ENCODE data around the gene GPD1.

Gene GPD1

GRCh38 chr12:50107416-50108268, 3.8 kb downstream of the GPD1 start:
- no peak overlapping the region for H3K27ac Mint-ChIP-seq (ENCODE audit: low read depth)
- DNase-seq (ENCODE audit: low spot score in 2 of 2) (no peak), ATAC-seq (replicated peaks; ENCODE audit: extremely low read depth, poor library complexity, severe bottlenecking) (no peak)
- no peaks in the 10 kb centered on the region for H3K27me3 Mint-ChIP-seq
- peaks cover 10% of the 10 kb centered on the region for H3K4me1 Mint-ChIP-seq
- peaks cover 13% of the 10 kb centered on the region for H3K36me3 Mint-ChIP-seq (ENCODE audit: insufficient read depth)
- no peaks in the 10 kb centered on the region for H3K9me3 Mint-ChIP-seq
- H3K4me3 Mint-ChIP-seq, result no peak overlapping the region

GRCh38 chr12:50109319-50109718, 5.5 kb downstream of the GPD1 start:
- H3K9me3 Mint-ChIP-seq, result no peaks in the 10 kb centered on the region
- no peak for DNase-seq (ENCODE audit: low spot score in 2 of 2)
- peaks cover 15% of the 10 kb centered on the region for H3K4me1 Mint-ChIP-seq
- no peak for ATAC-seq (replicated peaks; ENCODE audit: extremely low read depth, poor library complexity, severe bottlenecking)
- H3K27me3 Mint-ChIP-seq, result no peaks in the 10 kb centered on the region
- peaks cover 19% of the 10 kb centered on the region for H3K36me3 Mint-ChIP-seq (ENCODE audit: insufficient read depth)
- H3K27ac Mint-ChIP-seq (ENCODE audit: low read depth), result no peak overlapping the region
- no peak overlapping the region for H3K4me3 Mint-ChIP-seq

GRCh38 chr12:50110127-50110761, 6.4 kb downstream of the GPD1 start:
- DNase-seq (ENCODE audit: low spot score in 2 of 2), result no peak

GRCh38 chr12:50110762-50111351, 7.0 kb downstream of the GPD1 start:
- no peaks in the 10 kb centered on the region for H3K27me3 Mint-ChIP-seq
- ATAC-seq (replicated peaks; ENCODE audit: extremely low read depth, poor library complexity, severe bottlenecking) (no peak), DNase-seq (ENCODE audit: low spot score in 2 of 2) (no peak)
- peaks cover 25% of the 10 kb centered on the region for H3K4me1 Mint-ChIP-seq
- H3K9me3 Mint-ChIP-seq, result no peaks in the 10 kb centered on the region
- H3K36me3 Mint-ChIP-seq (ENCODE audit: insufficient read depth), result peaks cover 27% of the 10 kb centered on the region
- peak overlapping the region; percentile 98 for H3K4me3 Mint-ChIP-seq
- peak overlapping the region; percentile 97 for H3K27ac Mint-ChIP-seq (ENCODE audit: low read depth)

More at GRCh38 chr12:50110127-50110761, 6.4 kb downstream of the GPD1 start:
- Mint-ChIP-seq H3K36me3 (ENCODE audit: insufficient read depth) (peaks cover 21% of the 10 kb centered on the region), H3K4me3 (peak overlapping the region; percentile 11), H3K9me3 (no peaks in the 10 kb centered on the region), H3K27me3 (no peaks in the 10 kb centered on the region), H3K27ac (ENCODE audit: low read depth) (peak overlapping the region; percentile 69), H3K4me1 (peaks cover 20% of the 10 kb centered on the region)
- ATAC-seq (replicated peaks; ENCODE audit: extremely low read depth, poor library complexity, severe bottlenecking), result no peak

- DNase-seq (ENCODE audit: low spot score in 2 of 2) (no peak), ATAC-seq (replicated peaks; ENCODE audit: extremely low read depth, poor library complexity, severe bottlenecking) (no peak)
- no peaks in the 10 kb centered on the region for H3K27me3 Mint-ChIP-seq
- H3K27ac Mint-ChIP-seq (ENCODE audit: low read depth), result peak overlapping the region; percentile 97
- H3K4me1 Mint-ChIP-seq, result peaks cover 30% of the 10 kb centered on the region
- peaks cover 28% of the 10 kb centered on the region for H3K36me3 Mint-ChIP-seq (ENCODE audit: insufficient read depth)
- peak overlapping the region; percentile 98 for H3K4me3 Mint-ChIP-seq
- H3K9me3 Mint-ChIP-seq, result no peaks in the 10 kb centered on the region
Observed at GRCh38 chr12:50111395-50111692, 7.5 kb downstream of the GPD1 start.

- Mint-ChIP-seq H3K36me3 (ENCODE audit: insufficient read depth) (peaks cover 31% of the 10 kb centered on the region), H3K9me3 (no peaks in the 10 kb centered on the region), H3K4me3 (peak within 1 kb of the TSS; percentile 98), H3K27me3 (no peaks in the 10 kb centered on the region), H3K27ac (ENCODE audit: low read depth) (peak within 1 kb of the TSS; percentile 97), H3K4me1 (peaks cover 35% of the 10 kb centered on the region)
- DNase-seq (ENCODE audit: low spot score in 2 of 2), result peak; percentile 99
- peak; percentile 89 for ATAC-seq (replicated peaks; ENCODE audit: extremely low read depth, poor library complexity, severe bottlenecking)
Observed at GRCh38 chr12:50111693-50112455, 8.1 kb downstream of the GPD1 start, which contains the start of gene COX14. Gene COX14, plus strand, starts transcription at chr12:50112236. Its CDS starts 7,808 bp downstream, at chr12:50120044.

GRCh38 chr12:50112456-50113218, 8.8 kb downstream of the GPD1 start:
- Mint-ChIP-seq H3K9me3 (no peaks in the 10 kb centered on the region), H3K27ac (ENCODE audit: low read depth) (peak overlapping the region; percentile 97), H3K36me3 (ENCODE audit: insufficient read depth) (peaks cover 37% of the 10 kb centered on the region), H3K4me3 (peak overlapping the region; percentile 98), H3K4me1 (peaks cover 40% of the 10 kb centered on the region), H3K27me3 (no peaks in the 10 kb centered on the region)
- ATAC-seq (replicated peaks; ENCODE audit: extremely low read depth, poor library complexity, severe bottlenecking) (no peak), DNase-seq (ENCODE audit: low spot score in 2 of 2) (no peak)

- no peak overlapping the region for H3K4me3 Mint-ChIP-seq
- peaks cover 45% of the 10 kb centered on the region for H3K36me3 Mint-ChIP-seq (ENCODE audit: insufficient read depth)
- ATAC-seq (replicated peaks; ENCODE audit: extremely low read depth, poor library complexity, severe bottlenecking), result no peak
- H3K9me3 Mint-ChIP-seq, result no peaks in the 10 kb centered on the region
- no peak overlapping the region for H3K27ac Mint-ChIP-seq (ENCODE audit: low read depth)
- no peak for DNase-seq (ENCODE audit: low spot score in 2 of 2)
- H3K4me1 Mint-ChIP-seq, result peaks cover 48% of the 10 kb centered on the region
- no peaks in the 10 kb centered on the region for H3K27me3 Mint-ChIP-seq
Observed at GRCh38 chr12:50117057-50117622, 13.3 kb downstream of the GPD1 start.

- Mint-ChIP-seq H3K4me3 (no peak overlapping the region), H3K27ac (ENCODE audit: low read depth) (no peak overlapping the region), H3K36me3 (ENCODE audit: insufficient read depth) (peaks cover 47% of the 10 kb centered on the region), H3K27me3 (no peaks in the 10 kb centered on the region), H3K9me3 (no peaks in the 10 kb centered on the region), H3K4me1 (peaks cover 42% of the 10 kb centered on the region)
- DNase-seq (ENCODE audit: low spot score in 2 of 2), result no peak
- no peak for ATAC-seq (replicated peaks; ENCODE audit: extremely low read depth, poor library complexity, severe bottlenecking)
Observed at GRCh38 chr12:50119387-50119786, 15.6 kb downstream of the GPD1 start.

- ATAC-seq (replicated peaks; ENCODE audit: extremely low read depth, poor library complexity, severe bottlenecking), result no peak
- no peak for DNase-seq (ENCODE audit: low spot score in 2 of 2)
- peaks cover 48% of the 10 kb centered on the region for H3K4me1 Mint-ChIP-seq
- H3K9me3 Mint-ChIP-seq, result no peaks in the 10 kb centered on the region
- peaks cover 48% of the 10 kb centered on the region for H3K36me3 Mint-ChIP-seq (ENCODE audit: insufficient read depth)
- H3K27ac Mint-ChIP-seq (ENCODE audit: low read depth), result no peak overlapping the region
- H3K27me3 Mint-ChIP-seq, result no peaks in the 10 kb centered on the region
- no peak overlapping the region for H3K4me3 Mint-ChIP-seq
Observed at GRCh38 chr12:50120521-50120920, 16.7 kb downstream of the GPD1 start.

- H3K27me3 Mint-ChIP-seq, result no peaks in the 10 kb centered on the region
- no peak overlapping the region for H3K27ac Mint-ChIP-seq (ENCODE audit: low read depth)
- no peaks in the 10 kb centered on the region for H3K9me3 Mint-ChIP-seq
- DNase-seq (ENCODE audit: low spot score in 2 of 2) (no peak), ATAC-seq (replicated peaks; ENCODE audit: extremely low read depth, poor library complexity, severe bottlenecking) (no peak)
- no peak overlapping the region for H3K4me3 Mint-ChIP-seq
- H3K36me3 Mint-ChIP-seq (ENCODE audit: insufficient read depth), result peaks cover 48% of the 10 kb centered on the region
- H3K4me1 Mint-ChIP-seq, result peaks cover 48% of the 10 kb centered on the region
Observed at GRCh38 chr12:50120953-50121352, 17.1 kb downstream of the GPD1 start.
